Transverse colon (tissue), 4 donors: ENCODE results near the gene EML3. TPM values are rescaled to one million over a fixed set of nuclear protein-coding genes. Genes with fewer than 3 reads are reported as not detected.

Experiments used
- DNase-seq: peaks from one replicate; pipeline ENCODE4 v3.0.0-alpha.2; 2019
- H3K27ac ChIP-seq, 4 donors: fragments of 200-600 bp; sonication (generic); 2 replicates each; pipeline ENCODE4 v1.5.1; 2016 to 2018; ENCODE audit warnings: inconsistent platforms in 4 of 4
- H3K27me3 ChIP-seq: fragments of 200-600 bp; sonication (generic); 2 replicates; pipeline ENCODE4 v1.5.1; 2017; ENCODE audit warnings: inconsistent platforms
- H3K36me3 ChIP-seq, 4 donors: fragments of 200-600 bp; sonication (generic); 2 replicates each; pipeline ENCODE4 v1.5.1; 2017 to 2019; ENCODE audit warnings: inconsistent platforms in 4 of 4
- H3K4me1 ChIP-seq, 4 donors: fragments of 200-600 bp; sonication (generic); 2 replicates each; pipeline ENCODE4 v1.5.1; 2017 to 2020; ENCODE audit warnings: inconsistent platforms in 4 of 4
- H3K4me3 ChIP-seq, 4 donors: fragments of 200-600 bp; sonication (generic); 1 replicate in 1 of 4; 2 replicates in 3 of 4; pipeline versions ENCODE4 v1.5.1 to v1.6.1; 2017 to 2019; ENCODE audit warnings: inconsistent platforms in 4 of 4
- H3K9me3 ChIP-seq, 2 donors: fragments of 200-600 bp; sonication (generic); 2 replicates each; pipeline ENCODE4 v1.5.1; 2017 to 2019; ENCODE audit warnings: inconsistent platforms in 2 of 2
- EP300 ChIP-seq: sonication (generic); formaldehyde crosslinking; IDR thresholded peaks from one replicate; pipeline ENCODE4 v1.6.1; 2017; ENCODE audit warnings: antibody characterized with exemption, low read depth
- POLR2A ChIP-seq: fragments of 450-650 bp; IDR thresholded peaks from one replicate; pipeline ENCODE4 v1.6.1; 2016; ENCODE audit warnings: antibody characterized with exemption, mild to moderate bottlenecking, moderate library complexity
- POLR2AphosphoS5 ChIP-seq, 3 donors: sonication (generic); formaldehyde crosslinking; IDR thresholded peaks; one replicate each; pipeline ENCODE4 v1.6.1; 2016; ENCODE audit warnings: antibody characterized with exemption in 3 of 3
- WGBS, 2 donors: methylation state at CpG; one replicate each; pipeline ENCODE4 v1.1.5; 2018; ENCODE audit warnings: low coverage in 1 of 2; 5-methylcytosine and 5-hydroxymethylcytosine counted together
- in situ Hi-C, 4 donors: fragments of 200-750 bp; cut with MboI; loops; one replicate each; pipeline versions ENCODE4 v1.15.0 to v1.15.1; 2017; ENCODE audit warnings: low sequenced_read_pairs in 3 of 4, low pct_ligation_motif_present in 1 of 4, low pct_unique_long_range_greater_than_20kb in 1 of 4
- intact Hi-C: fragments of 100-400 bp; cut with DNase I; formaldehyde crosslinking; loops from one replicate; pipeline ENCODE4 v1.15.1; 2023; ENCODE audit warnings: low total_unique reads
- total RNA-seq, 4 donors: library from RNA; depleted of rRNA; stranded (reverse); fragments of >200 nt; gene quantifications; one replicate each; pipeline ENCODE4 v1.1.0, GENCODE V29; 2016
- TF ChIP-seq, protein P1 (sequence below), 5 experiments: fragments of 200-600 bp in 3 of 5; fragments of 450-650 bp in 2 of 5; sonication (generic) in 3 of 5; IDR thresholded peaks; 1 replicate in 2 of 5; 2 replicates in 3 of 5; pipeline ENCODE4 v1.5.1; 2016 to 2017; ENCODE audit warnings: antibody characterized with exemption in 5 of 5, inconsistent platforms in 3 of 5, mild to moderate bottlenecking in 2 of 5, moderate library complexity in 1 of 5

The EML3 gene
- total RNA-seq, 4 donors from 2014 or later = 35.0 to 61.1 (median 44.9) TPM

DNA sequence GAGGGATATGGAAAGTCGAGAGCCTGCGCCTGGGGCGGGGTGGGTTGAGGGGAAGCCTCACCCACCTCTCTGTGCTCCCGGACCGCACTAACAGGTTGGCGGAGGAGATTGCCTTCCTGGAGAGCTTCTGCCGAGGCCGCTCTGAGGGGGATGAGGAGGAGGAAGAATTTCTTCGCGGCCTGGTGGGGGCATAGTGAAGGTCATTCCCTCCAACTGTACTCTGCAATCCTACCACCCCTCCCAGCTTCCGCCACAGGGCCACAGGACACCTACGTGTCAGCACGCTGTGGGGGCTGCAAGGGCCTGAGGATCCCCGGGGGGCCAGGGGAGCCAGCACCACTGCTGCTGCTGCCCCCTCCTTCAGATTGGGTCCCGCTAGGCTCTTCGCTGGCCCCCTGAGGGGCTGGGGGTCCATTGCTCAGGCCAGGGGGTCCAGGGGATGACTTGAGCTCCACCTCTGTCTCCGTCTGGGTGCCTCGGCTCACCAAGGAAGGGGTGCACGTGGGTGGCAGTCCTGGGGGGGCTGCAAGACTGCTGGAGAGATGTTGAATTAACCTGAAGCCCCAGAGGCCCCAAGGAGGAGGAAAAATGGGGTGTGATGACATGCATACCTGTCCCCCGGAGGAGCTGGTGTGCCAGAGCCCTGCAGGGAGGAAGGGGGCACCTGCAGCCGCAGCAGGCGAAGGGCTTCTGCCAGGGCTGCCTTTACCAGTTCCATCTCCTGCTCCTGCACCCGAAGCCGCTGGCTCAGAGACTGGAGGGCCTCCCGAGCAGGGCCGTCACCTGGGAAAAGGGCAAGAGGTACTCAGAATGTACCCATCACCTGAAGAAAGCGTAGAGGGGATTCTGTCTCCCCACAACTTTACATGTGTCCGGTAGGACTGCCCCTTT is 1.5 kb downstream of the EML3 start:
- H3K9me3 ChIP-seq = no peaks in the 10 kb centered on the region
- peak overlapping the region; percentile 93 to 97 (median 95) for H3K27ac ChIP-seq
- peak overlapping the region; percentile 67 to 86 (median 82) for H3K4me3 ChIP-seq
- H3K4me1 ChIP-seq = peaks cover 16 to 24% (median 20%) of the 10 kb centered on the region in 4 donors
- H3K36me3 ChIP-seq = no peaks in the 10 kb centered on the region
- in situ Hi-C loops = no loop called here
- DNase-seq = no peak
- intact Hi-C loops = no loop called here
- TF ChIP-seq POLR2AphosphoS5 (IDR thresholded peaks at IDR 0.05) = no peak
- TF ChIP-seq, protein P1, sequence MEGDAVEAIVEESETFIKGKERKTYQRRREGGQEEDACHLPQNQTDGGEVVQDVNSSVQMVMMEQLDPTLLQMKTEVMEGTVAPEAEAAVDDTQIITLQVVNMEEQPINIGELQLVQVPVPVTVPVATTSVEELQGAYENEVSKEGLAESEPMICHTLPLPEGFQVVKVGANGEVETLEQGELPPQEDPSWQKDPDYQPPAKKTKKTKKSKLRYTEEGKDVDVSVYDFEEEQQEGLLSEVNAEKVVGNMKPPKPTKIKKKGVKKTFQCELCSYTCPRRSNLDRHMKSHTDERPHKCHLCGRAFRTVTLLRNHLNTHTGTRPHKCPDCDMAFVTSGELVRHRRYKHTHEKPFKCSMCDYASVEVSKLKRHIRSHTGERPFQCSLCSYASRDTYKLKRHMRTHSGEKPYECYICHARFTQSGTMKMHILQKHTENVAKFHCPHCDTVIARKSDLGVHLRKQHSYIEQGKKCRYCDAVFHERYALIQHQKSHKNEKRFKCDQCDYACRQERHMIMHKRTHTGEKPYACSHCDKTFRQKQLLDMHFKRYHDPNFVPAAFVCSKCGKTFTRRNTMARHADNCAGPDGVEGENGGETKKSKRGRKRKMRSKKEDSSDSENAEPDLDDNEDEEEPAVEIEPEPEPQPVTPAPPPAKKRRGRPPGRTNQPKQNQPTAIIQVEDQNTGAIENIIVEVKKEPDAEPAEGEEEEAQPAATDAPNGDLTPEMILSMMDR (IDR thresholded peaks at IDR 0.05) = no peak
- no peak for TF ChIP-seq EP300
- no peak for TF ChIP-seq POLR2A
- WGBS, 2 donors = 68 to 80% methylated on average over 1 to 28 of the region's 28 CpGs
- no peaks in the 10 kb centered on the region for H3K27me3 ChIP-seq

DNA sequence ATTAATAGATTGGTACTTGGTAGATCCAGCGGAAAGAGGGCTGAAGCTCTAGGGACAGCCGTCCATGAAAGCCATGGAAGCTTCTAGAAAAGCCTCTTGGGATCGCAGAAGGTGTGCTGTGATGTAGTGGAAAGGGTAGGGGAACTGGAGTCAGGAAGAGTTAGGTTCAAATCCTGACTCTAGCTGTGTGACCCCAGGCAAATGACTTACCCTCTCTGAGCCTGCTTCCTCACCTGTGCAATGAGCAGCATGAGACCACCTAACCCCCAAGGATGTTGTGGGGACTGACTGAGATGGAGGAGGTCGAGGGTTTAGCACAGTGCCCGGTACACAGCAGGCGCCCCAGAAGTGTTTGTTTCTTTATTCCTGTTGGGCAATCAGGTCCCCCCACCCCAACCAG is 2.2 kb downstream of the EML3 start:
- Histone ChIP-seq H3K4me3 (no peak overlapping the region), H3K36me3 (no peaks in the 10 kb centered on the region), H3K27me3 (no peaks in the 10 kb centered on the region), H3K4me1 (peaks cover 16 to 24% (median 20%) of the 10 kb centered on the region in 4 donors), H3K27ac (no peak overlapping the region), H3K9me3 (no peaks in the 10 kb centered on the region)
- no peak for DNase-seq
- in situ Hi-C loops (no loop called here), intact Hi-C loops (no loop called here)
- 75 to 94% methylated on average over 3 to 6 of the region's 6 CpGs for WGBS, 2 donors
- TF ChIP-seq POLR2A (no peak), EP300 (no peak), POLR2AphosphoS5 (IDR thresholded peaks at IDR 0.05) (no peak)
- TF ChIP-seq, protein P1 (IDR thresholded peaks at IDR 0.05) = no peak

DNA sequence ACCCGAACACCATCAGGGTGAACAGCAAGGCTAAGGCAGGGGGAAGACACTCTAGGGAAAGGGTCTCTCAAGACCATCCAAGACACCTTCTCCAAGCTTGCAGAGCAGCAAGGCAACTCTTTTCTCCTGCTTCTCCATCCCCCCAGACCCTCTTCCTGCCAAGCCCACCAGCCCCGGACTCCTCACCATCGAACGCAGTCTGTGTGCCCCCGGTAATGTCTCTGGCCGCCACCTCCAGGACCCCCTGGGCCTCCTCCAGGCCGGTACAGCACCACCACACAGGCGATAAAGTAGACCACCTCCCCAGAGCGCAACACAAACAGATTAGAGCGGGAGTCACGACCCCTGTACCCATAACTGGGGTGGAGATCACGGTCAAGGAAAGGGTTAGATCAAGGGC is 3.8 kb downstream of the EML3 start:
- Histone ChIP-seq H3K27ac (no peak overlapping the region), H3K36me3 (no peaks in the 10 kb centered on the region), H3K4me3 (no peak overlapping the region), H3K9me3 (no peaks in the 10 kb centered on the region), H3K27me3 (no peaks in the 10 kb centered on the region), H3K4me1 (peaks cover 16 to 28% (median 20%) of the 10 kb centered on the region in 4 donors)
- TF ChIP-seq POLR2AphosphoS5 (IDR thresholded peaks at IDR 0.05) = no peak
- no peak for TF ChIP-seq POLR2A
- TF ChIP-seq EP300 = no peak
- TF ChIP-seq, protein P1 (IDR thresholded peaks at IDR 0.05) = no peak
- no peak for DNase-seq
- in situ Hi-C loops (no loop called here), intact Hi-C loops (no loop called here)
- 88% methylated on average over 12 of the region's 12 CpGs; no CpG with 5 or more reads in 1 of the 2 donors for WGBS, 2 donors

DNA sequence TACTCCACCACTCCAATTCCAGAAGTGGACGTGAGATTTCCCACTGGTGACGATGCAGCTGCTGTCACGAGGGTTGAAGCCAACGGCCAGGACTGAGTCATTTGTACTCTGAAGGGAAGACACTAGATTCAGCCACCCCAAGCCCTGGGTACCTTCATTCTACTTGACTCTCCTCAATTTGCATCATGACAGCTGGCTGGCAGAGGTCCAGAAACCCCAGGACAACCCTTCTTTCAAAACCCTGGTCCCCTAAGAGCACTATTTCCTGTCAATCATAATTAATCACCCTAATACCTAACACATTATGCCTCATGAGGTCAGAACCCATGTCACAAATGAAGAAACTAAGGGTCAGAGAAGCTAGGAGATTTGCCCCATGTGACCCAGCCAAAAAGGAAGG is 4.9 kb downstream of the EML3 start:
- intact Hi-C loops = no loop called here
- TF ChIP-seq POLR2A (no peak), EP300 (no peak), POLR2AphosphoS5 (IDR thresholded peaks at IDR 0.05) (no peak)
- TF ChIP-seq, protein P1 (IDR thresholded peaks at IDR 0.05) = no peak
- H3K27me3 ChIP-seq = no peaks in the 10 kb centered on the region
- no peak overlapping the region for H3K27ac ChIP-seq
- H3K4me3 ChIP-seq = no peak overlapping the region
- 78 to 80% methylated on average over 4 of the region's 4 CpGs for WGBS, 2 donors
- no peaks in the 10 kb centered on the region for H3K36me3 ChIP-seq
- DNase-seq = no peak
- in situ Hi-C loops = no loop called here
- no peaks in the 10 kb centered on the region for H3K9me3 ChIP-seq
- H3K4me1 ChIP-seq = peaks cover 11 to 30% (median 17%) of the 10 kb centered on the region in 4 donors
